GM12878 (cell line): Measurements from ENCODE around the gene TH. TPM values are rescaled to one million over a fixed set of nuclear protein-coding genes. Genes with fewer than 3 reads are reported as not detected.

Source experiments
- ATAC-seq: fragments of 200-7000 bp; cut with Tn5 transposase; 3 replicates; pipeline ENCODE4 v1.9.1; 2020; ENCODE audit warnings: mild to moderate bottlenecking, moderate library complexity
- BruUV-seq: library from RNA; stranded (reverse); fragments of 400-500 nt; replicated peaks from 2 replicates; lab custom pipeline; 2021; lab: Mats Ljungman, UMichigan
- CTCF ChIA-PET: fragments of 300-600 bp; sonication (Branson Sonifier 250); formaldehyde crosslinking; extraction: SDS; loops from one replicate; lab custom pipeline; 2021; ENCODE audit warnings: inconsistent platforms; lab: Yijun Ruan, JAX
- POLR2A ChIA-PET: fragments of 350-600 bp; formaldehyde crosslinking; extraction: SDS; loops from one replicate; lab custom pipeline; 2021; ENCODE audit warnings: inconsistent platforms; lab: Charles Lee
- RAD21 ChIA-PET: fragments of 300-600 bp; sonication (Branson Sonifier 250); formaldehyde crosslinking; loops from one replicate; lab custom pipeline; 2023; ENCODE audit warnings: antibody characterized with exemption; ENCODE audit not compliant: unreplicated experiment; lab: Charles Lee
- SMC1A ChIA-PET: fragments of 300-600 bp; sonication (Branson Sonifier 250); formaldehyde crosslinking; loops from one replicate; lab custom pipeline; 2023; ENCODE audit not compliant: unreplicated experiment, uncharacterized antibody; lab: Charles Lee
- DNase-seq: peaks from one replicate; pipeline ENCODE4 v3.0.0-alpha.2; 2011; ENCODE audit warnings: low read depth, low spot score
- FAIRE-seq: peaks from 3 replicates; lab custom pipeline; 2011; peaks lifted over from hg19 to GRCh38; lab: Jason Lieb, UNC
- H2AFZ ChIP-seq: 2 replicates; pipeline ENCODE4 v1.6.0; 2011; ENCODE audit warnings: low read depth, low read length, control low read depth; ENCODE audit not compliant: control insufficient read depth
- H3K27ac ChIP-seq: 2 replicates; pipeline ENCODE4 v1.5.1; 2011; ENCODE audit warnings: control low read depth; ENCODE audit not compliant: control insufficient read depth, insufficient read depth
- H3K27me3 ChIP-seq, 2 experiments: replicated peaks in 1 of 2; 2 replicates each; pipeline versions ENCODE4 v1.6.0 to v1.6.1; 2011; ENCODE audit warnings: low read length in 1 of 2; ENCODE audit not compliant: control insufficient read depth in 2 of 2, insufficient read depth in 2 of 2
- H3K36me3 ChIP-seq, 2 experiments: 2 replicates each; pipeline ENCODE4 v1.5.1; 2011; ENCODE audit warnings: low read length in 1 of 2; ENCODE audit not compliant: control insufficient read depth in 2 of 2, insufficient read depth in 2 of 2
- H3K4me1 ChIP-seq: 2 replicates; pipeline ENCODE4 v1.6.1; 2011; ENCODE audit warnings: mild to moderate bottlenecking, low read length, moderate library complexity, mixed read lengths; ENCODE audit not compliant: control insufficient read depth, insufficient read depth
- H3K4me2 ChIP-seq: 2 replicates; pipeline ENCODE4 v1.6.0; 2011; ENCODE audit warnings: control low read depth; ENCODE audit not compliant: control insufficient read depth, insufficient read depth
- H3K4me3 ChIP-seq: fragments of 200-600 bp; sonication (generic); 2 replicates; pipeline ENCODE4 v1.5.1; 2016
- H3K79me2 ChIP-seq: 2 replicates; pipeline ENCODE4 v1.6.0; 2011; ENCODE audit warnings: low read length; ENCODE audit not compliant: control insufficient read depth, insufficient read depth
- H3K9ac ChIP-seq: 2 replicates; pipeline ENCODE4 v1.8.0; 2011; ENCODE audit warnings: low read length, control low read depth, mixed read lengths; ENCODE audit not compliant: control insufficient read depth, insufficient read depth
- H3K9me3 ChIP-seq: replicated peaks from 3 replicates; pipeline ENCODE4 v1.5.1; 2011; ENCODE audit warnings: mild to moderate bottlenecking, low read length; ENCODE audit not compliant: control insufficient read depth, insufficient read depth
- H4K20me1 ChIP-seq: 2 replicates; pipeline ENCODE4 v1.6.0; 2011; ENCODE audit not compliant: control insufficient read depth, insufficient read depth
- BCL11A ChIP-seq: IDR thresholded peaks from 2 replicates; pipeline ENCODE4 v1.6.1; 2011; ENCODE audit warnings: low read depth, low read length
- EGR1 ChIP-seq, 2 experiments: IDR thresholded peaks; 1 replicate in 1 of 2; 2 replicates in 1 of 2; pipeline ENCODE4 v1.6.1; 2011 to 2012; ENCODE audit warnings: low read depth in 2 of 2, low read length in 2 of 2, borderline replicate concordance in 1 of 2, mild to moderate bottlenecking in 1 of 2, moderate library complexity in 1 of 2
- ESRRA ChIP-seq: IDR thresholded peaks from 2 replicates; pipeline ENCODE4 v1.6.1; 2012; ENCODE audit warnings: mild to moderate bottlenecking, low read length, improper control_type of control experiment
- JUND ChIP-seq: IDR thresholded peaks from 2 replicates; pipeline ENCODE4 v1.6.1; 2012; ENCODE audit warnings: low read depth, mild to moderate bottlenecking, low read length, improper control_type of control experiment, moderate library complexity
- MEF2A ChIP-seq: IDR thresholded peaks from 2 replicates; pipeline ENCODE4 v1.6.1; 2011; ENCODE audit warnings: low read depth, mild to moderate bottlenecking, low read length, moderate library complexity; ENCODE audit not compliant: insufficient read depth
- PKNOX1 ChIP-seq: fragments of 450-650 bp; IDR thresholded peaks from 2 replicates; pipeline ENCODE4 v1.6.1; 2016; ENCODE audit warnings: mild to moderate bottlenecking
- PML ChIP-seq: IDR thresholded peaks from 2 replicates; pipeline ENCODE4 v1.6.1; 2012; ENCODE audit warnings: low read length, inconsistent platforms
- SMAD5 ChIP-seq: IDR thresholded peaks from 2 replicates; pipeline ENCODE4 v1.6.1; 2016; ENCODE audit warnings: antibody characterized with exemption, low read depth
- STAT1 ChIP-seq: fragments of 450-650 bp; conservative IDR thresholded peaks from 2 replicates; pipeline ENCODE4 v1.6.1; 2014; ENCODE audit warnings: antibody characterized with exemption, mild to moderate bottlenecking
- WGBS: methylation state at CpG from one replicate; pipeline ENCODE4 v1.1.6; 2016; ENCODE audit warnings: low lambda C conversion rate; ENCODE audit not compliant: insufficient replicate concordance, insufficient coverage; ENCODE audit errors: missing lambda C conversion rate; 5-methylcytosine and 5-hydroxymethylcytosine counted together
- in situ Hi-C: fragments of 300-500 bp; cut with MboI; formaldehyde crosslinking; loops from 9 replicates; pipeline ENCODE4 v1.14.3; 2018; ENCODE audit warnings: mixed read lengths
- intact Hi-C: fragments of 100-400 bp; cut with micrococcal nuclease; formaldehyde crosslinking; loops from one replicate; pipeline ENCODE4 v1.14.2; 2022; ENCODE audit not compliant: unreplicated experiment
- polyA plus RNA-seq, 11 experiments: library from polyadenylated mRNA; depleted of rRNA in 4 of 11; unstranded in 6 of 11; stranded (reverse) in 5 of 11; fragments of >200 nt; fragmentation: Nextera tagmentation in 4 of 11; fragmentation: Illumina TruSeq in 1 of 11; extraction: Ambion mirVana in 4 of 11; extraction: Trizol in 1 of 11; gene quantifications; 1 replicate in 1 of 11; 2 replicates in 10 of 11; pipeline versions ENCODE4 v1.2.1 to v1.2.3, GENCODE V29; 2011 to 2016; ENCODE audit warnings: inconsistent platforms in 2 of 11, missing spikeins in 2 of 11, low read depth in 1 of 11
- total RNA-seq, 4 experiments: library from RNA; depleted of rRNA in 3 of 4; stranded (reverse); fragments of >200 nt in 3 of 4; fragmentation: Illumina TruSeq in 1 of 4; extraction: Trizol in 1 of 4; gene quantifications; 2 replicates each; pipeline versions ENCODE4 v1.2.1 to v1.2.3, GENCODE V29; 2013 to 2021
- TF ChIP-seq, protein P1 (sequence below): IDR thresholded peaks from 2 replicates; pipeline ENCODE4 v1.6.1; 2012; ENCODE audit warnings: low read depth, low read length, improper control_type of control experiment

The TH gene
- total and polyA plus RNA-seq, 10 of the 15 experiments (the other 5 are each of a cell fraction or from before 2014, with no cell fraction given) = not detected

- TF ChIP-seq PKNOX1 (no peak), JUND (no peak), MEF2A (no peak), BCL11A (no peak), SMAD5 (no peak), STAT1 (no peak), EGR1 (IDR thresholded peaks at IDR 0.05; ENCODE audit: borderline replicate concordance in 1 of 2, low read depth in 2 of 2, low read length in 2 of 2) (no peak)
Measured at GRCh38 chr11:2158966-2159365, 12.6 kb downstream of the TH start (continued).

DNA sequence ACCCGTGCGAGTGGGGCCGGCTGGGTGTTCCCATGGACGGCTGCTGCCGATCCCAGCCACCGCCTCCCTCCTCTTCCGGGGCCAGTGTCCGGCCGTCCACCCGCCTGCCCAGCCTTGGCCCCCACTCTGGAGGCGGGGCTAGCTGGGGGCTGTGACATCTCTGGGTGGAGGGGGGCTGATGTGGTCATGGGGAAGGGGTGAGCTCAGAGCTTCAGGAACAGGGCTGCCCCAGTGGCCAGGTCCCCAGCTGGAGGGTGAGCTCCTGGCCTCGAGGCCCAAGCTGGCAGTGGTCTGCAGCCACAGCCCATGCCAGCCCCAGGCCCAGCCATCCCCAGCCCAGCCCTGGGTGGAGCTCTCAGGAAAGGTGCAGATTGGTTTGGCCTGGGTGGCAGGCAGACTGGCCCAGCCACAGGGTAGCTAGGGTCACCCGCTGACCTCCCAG lies 13.3 kb downstream of the TH start:
- Histone ChIP-seq H3K9me3 (no peaks in the 10 kb centered on the region), H3K79me2 (no peaks in the 10 kb centered on the region), H3K36me3 (no peaks in the 10 kb centered on the region), H3K27ac (no peak overlapping the region), H3K4me3 (no peak overlapping the region), H2AFZ (no peak overlapping the region), H4K20me1 (no peaks in the 10 kb centered on the region), H3K4me2 (no peak overlapping the region), H3K4me1 (no peaks in the 10 kb centered on the region), H3K27me3 (no peaks in the 10 kb centered on the region), H3K9ac (no peak overlapping the region)
- SMC1A ChIA-PET = no interaction called here
- in situ Hi-C loops = no loop called here
- RAD21 ChIA-PET = interaction anchor here (0.5 kb wide), 1 partner anchor 119 kb away, joined by 3 read pairs; no protein-coding TSS in a partner anchor
- no peak for TF ChIP-seq PML
- TF ChIP-seq, protein P1, sequence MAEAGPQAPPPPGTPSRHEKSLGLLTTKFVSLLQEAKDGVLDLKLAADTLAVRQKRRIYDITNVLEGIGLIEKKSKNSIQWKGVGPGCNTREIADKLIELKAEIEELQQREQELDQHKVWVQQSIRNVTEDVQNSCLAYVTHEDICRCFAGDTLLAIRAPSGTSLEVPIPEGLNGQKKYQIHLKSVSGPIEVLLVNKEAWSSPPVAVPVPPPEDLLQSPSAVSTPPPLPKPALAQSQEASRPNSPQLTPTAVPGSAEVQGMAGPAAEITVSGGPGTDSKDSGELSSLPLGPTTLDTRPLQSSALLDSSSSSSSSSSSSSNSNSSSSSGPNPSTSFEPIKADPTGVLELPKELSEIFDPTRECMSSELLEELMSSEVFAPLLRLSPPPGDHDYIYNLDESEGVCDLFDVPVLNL = no peak
- TF ChIP-seq ESRRA = no peak
- POLR2A ChIA-PET = no interaction called here
- CTCF ChIA-PET = interaction anchor here (1.1 kb wide), 1 partner anchor 334 kb away, joined by 3 read pairs; no protein-coding TSS in a partner anchor
- 27% methylated on average over 13 of the region's 13 CpGs for WGBS
- DNase-seq (no peak), FAIRE-seq (no peak), ATAC-seq (no peak)
- intact Hi-C loops = no loop called here
- BruUV-seq = no TSS peak
